ENCODE data around the gene GRIN2D.

The GRIN2D gene

DNA sequence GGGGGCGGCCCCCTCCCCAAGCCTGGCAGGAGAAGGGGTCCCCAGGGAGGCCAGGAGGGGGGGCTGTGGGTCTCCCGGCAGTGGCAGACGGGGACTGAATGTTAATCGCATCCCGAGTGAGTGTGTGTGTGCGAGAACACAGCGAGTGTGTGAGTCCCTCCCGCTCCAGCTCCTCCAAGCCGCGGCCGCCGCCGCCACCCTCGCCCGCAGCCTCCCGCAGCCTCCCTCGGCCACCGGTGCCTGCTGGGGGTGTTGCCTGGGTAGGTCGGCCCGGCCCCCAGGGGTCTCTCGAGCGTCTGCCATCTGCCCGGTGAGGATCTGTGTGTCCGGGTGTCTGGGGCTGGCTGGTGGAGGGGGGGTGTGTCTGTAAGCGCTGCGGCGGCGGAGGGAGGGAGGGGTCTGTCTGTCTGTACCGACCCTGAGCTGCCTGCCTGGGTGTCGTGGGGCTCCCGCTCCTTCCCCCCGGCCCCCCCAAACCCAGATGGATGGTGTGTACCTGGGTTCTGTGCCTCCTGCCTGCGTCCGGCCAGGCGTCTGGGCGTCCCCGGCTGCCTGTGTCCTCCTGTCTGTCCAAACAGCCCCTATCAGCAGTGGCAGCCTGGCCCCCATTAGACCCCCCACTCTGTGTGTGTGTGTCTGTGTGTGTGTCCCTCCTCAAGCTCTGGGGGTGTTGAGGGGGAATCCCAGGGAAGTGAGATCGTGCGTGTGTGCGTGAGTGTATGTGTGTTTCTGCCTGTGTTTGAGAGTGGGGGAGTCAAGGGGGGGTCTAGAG lies at the start of gene GRIN2D:
GRIN2D (plus strand) TSS at position 110 of the 772 bp plus-strand sequence. CDS start 4,725 bp downstream, outside the sequence.
- Histone ChIP-seq H3K4me1 (ENCODE audit: control insufficient read depth, insufficient read depth, low read length) (peaks cover 12% of the 10 kb centered on the region), H3K4me3 (ENCODE audit: low read length) (no peak within 1 kb of the TSS), H3K9me3 (ENCODE audit: control insufficient read depth, low read length) (no peaks in the 10 kb centered on the region), H3K27me3 (ENCODE audit: control insufficient read depth, insufficient read depth, low read length) (peaks cover 66% of the 10 kb centered on the region), H3K9ac (ENCODE audit: low read length) (no peak within 1 kb of the TSS), H3K36me3 (ENCODE audit: control insufficient read depth, insufficient read depth, low read length) (no peaks in the 10 kb centered on the region)

DNA sequence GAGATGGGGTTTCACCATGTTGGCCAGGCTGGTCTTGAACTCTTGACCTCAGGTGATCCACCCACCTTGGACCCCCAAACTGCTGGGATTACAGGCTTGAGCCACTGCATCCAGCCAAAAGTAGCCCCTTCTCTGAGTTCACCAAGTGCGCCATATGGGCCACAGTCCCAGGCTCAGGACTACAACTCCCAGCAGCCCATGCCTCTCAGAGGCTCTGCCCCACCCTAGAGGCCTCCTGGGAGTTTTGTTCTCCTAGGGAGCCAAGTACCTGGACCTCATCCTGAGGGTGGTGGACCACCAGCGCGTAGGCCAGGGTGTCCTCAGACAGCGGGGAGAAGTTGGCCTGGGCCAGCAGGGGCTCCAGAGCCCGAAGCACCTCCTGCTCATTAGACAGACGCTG lies 48.6 kb upstream of the GRIN2D start:
- Histone ChIP-seq H3K36me3 (ENCODE audit: control insufficient read depth, insufficient read depth, low read length) (no peaks in the 10 kb centered on the region), H3K9ac (ENCODE audit: low read length) (no peak overlapping the region), H3K4me1 (ENCODE audit: control insufficient read depth, insufficient read depth, low read length) (no peaks in the 10 kb centered on the region), H3K27me3 (ENCODE audit: control insufficient read depth, insufficient read depth, low read length) (no peaks in the 10 kb centered on the region), H3K4me3 (ENCODE audit: low read length) (no peak overlapping the region), H3K9me3 (ENCODE audit: control insufficient read depth, low read length) (no peaks in the 10 kb centered on the region)

- H3K9me3 ChIP-seq (ENCODE audit: control insufficient read depth, low read length): no peaks in the 10 kb centered on the region
- H3K27me3 ChIP-seq (ENCODE audit: control insufficient read depth, insufficient read depth, low read length): no peaks in the 10 kb centered on the region
- H3K4me1 ChIP-seq (ENCODE audit: control insufficient read depth, insufficient read depth, low read length): no peaks in the 10 kb centered on the region
- H3K36me3 ChIP-seq (ENCODE audit: control insufficient read depth, insufficient read depth, low read length): no peaks in the 10 kb centered on the region
- H3K9ac ChIP-seq (ENCODE audit: low read length): no peak overlapping the region
- H3K4me3 ChIP-seq (ENCODE audit: low read length): no peak overlapping the region
Measured at GRCh38 chr19:48346191-48346590, 47.3 kb upstream of the GRIN2D start.

DNA sequence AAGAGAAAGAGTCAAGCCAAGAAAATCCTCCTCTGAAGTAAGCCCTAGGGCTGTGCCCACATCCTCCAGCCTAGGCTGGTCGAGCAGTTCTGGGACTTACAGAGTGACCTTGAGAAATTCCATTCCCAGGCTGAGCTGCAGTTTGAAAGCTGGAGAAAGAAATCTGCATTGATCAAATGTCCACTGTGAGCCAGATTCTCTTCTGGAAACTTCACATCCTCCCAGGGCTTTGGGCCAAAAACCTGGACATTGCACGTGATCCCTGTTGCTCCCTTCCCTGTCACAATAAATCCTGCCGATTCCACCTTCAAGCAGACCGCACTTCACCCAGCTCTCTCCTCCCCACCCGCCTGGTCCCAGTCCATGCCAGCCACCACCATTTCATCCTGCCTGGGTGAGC lies 45.4 kb upstream of the GRIN2D start:
- H3K4me1 ChIP-seq (ENCODE audit: control insufficient read depth, insufficient read depth, low read length): no peaks in the 10 kb centered on the region
- H3K36me3 ChIP-seq (ENCODE audit: control insufficient read depth, insufficient read depth, low read length): no peaks in the 10 kb centered on the region
- H3K9ac ChIP-seq (ENCODE audit: low read length): no peak overlapping the region

GRCh38 chr19:48348737-48349136 lies 44.7 kb upstream of the GRIN2D start:
- Histone ChIP-seq H3K27me3 (ENCODE audit: control insufficient read depth, insufficient read depth, low read length) (no peaks in the 10 kb centered on the region), H3K9me3 (ENCODE audit: control insufficient read depth, low read length) (no peaks in the 10 kb centered on the region), H3K4me1 (ENCODE audit: control insufficient read depth, insufficient read depth, low read length) (no peaks in the 10 kb centered on the region), H3K9ac (ENCODE audit: low read length) (no peak overlapping the region), H3K36me3 (ENCODE audit: control insufficient read depth, insufficient read depth, low read length) (no peaks in the 10 kb centered on the region), H3K4me3 (ENCODE audit: low read length) (no peak overlapping the region)

More for the DNA sequence above, 45.4 kb upstream of the GRIN2D start:
- Histone ChIP-seq H3K9me3 (ENCODE audit: control insufficient read depth, low read length) (no peaks in the 10 kb centered on the region), H3K4me3 (ENCODE audit: low read length) (no peak overlapping the region), H3K27me3 (ENCODE audit: control insufficient read depth, insufficient read depth, low read length) (no peaks in the 10 kb centered on the region)

DNA sequence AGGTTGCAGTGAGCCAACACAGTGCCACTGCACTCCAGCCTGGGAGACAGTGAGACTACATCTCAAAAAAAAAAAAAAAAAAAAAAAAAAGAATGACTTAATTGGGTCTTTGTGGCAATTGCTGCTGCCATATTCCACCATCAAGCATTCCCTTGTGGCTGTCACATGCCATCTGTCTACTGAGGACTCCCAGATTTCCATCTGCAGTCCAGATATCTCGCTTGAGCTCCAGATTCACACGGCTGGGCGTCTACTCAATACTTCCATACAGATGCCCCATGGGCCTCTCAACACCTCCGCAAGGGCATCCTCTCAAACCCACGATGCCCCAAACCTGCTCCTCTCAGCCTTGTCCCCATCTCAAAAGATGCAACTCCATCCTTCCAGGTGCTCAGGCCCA lies 42.6 kb upstream of the GRIN2D start:
- Histone ChIP-seq H3K9me3 (ENCODE audit: control insufficient read depth, low read length) (no peaks in the 10 kb centered on the region), H3K9ac (ENCODE audit: low read length) (no peak overlapping the region), H3K4me3 (ENCODE audit: low read length) (no peak overlapping the region), H3K36me3 (ENCODE audit: control insufficient read depth, insufficient read depth, low read length) (no peaks in the 10 kb centered on the region), H3K27me3 (ENCODE audit: control insufficient read depth, insufficient read depth, low read length) (no peaks in the 10 kb centered on the region), H3K4me1 (ENCODE audit: control insufficient read depth, insufficient read depth, low read length) (no peaks in the 10 kb centered on the region)

DNA sequence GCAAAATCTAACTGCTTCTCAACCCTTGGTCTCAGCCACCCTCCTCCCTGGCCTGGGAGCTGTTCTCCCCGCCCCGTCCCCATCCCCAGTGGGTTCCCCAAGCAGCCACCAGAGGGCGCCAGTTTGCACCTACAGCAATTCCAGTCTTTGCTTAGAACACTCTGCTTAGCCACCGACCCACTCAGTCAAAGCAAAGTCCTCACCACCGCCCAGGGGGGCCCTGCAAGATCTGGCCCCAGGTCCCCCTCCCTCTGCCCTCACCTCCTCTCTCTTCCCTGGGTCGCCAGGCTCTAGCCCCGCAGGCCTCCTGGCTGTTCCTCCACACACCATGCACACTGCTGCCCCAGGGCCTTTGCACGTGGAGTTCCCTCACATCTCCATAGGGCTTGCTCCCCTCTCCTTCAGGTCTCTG lies 42.1 kb upstream of the GRIN2D start:
- Histone ChIP-seq H3K36me3 (ENCODE audit: control insufficient read depth, insufficient read depth, low read length) (no peaks in the 10 kb centered on the region), H3K4me1 (ENCODE audit: control insufficient read depth, insufficient read depth, low read length) (no peaks in the 10 kb centered on the region)

GRCh38 chr19:48353677-48354076 lies 39.8 kb upstream of the GRIN2D start:
- no peaks in the 10 kb centered on the region for H3K9me3 ChIP-seq (ENCODE audit: control insufficient read depth, low read length)
- no peaks in the 10 kb centered on the region for H3K4me1 ChIP-seq (ENCODE audit: control insufficient read depth, insufficient read depth, low read length)
- H3K4me3 ChIP-seq (ENCODE audit: low read length): no peak overlapping the region
- no peaks in the 10 kb centered on the region for H3K36me3 ChIP-seq (ENCODE audit: control insufficient read depth, insufficient read depth, low read length)
- H3K27me3 ChIP-seq (ENCODE audit: control insufficient read depth, insufficient read depth, low read length): no peaks in the 10 kb centered on the region
- H3K9ac ChIP-seq (ENCODE audit: low read length): no peak overlapping the region

More for the DNA sequence above, 42.1 kb upstream of the GRIN2D start:
- H3K4me3 ChIP-seq (ENCODE audit: low read length): no peak overlapping the region
- no peaks in the 10 kb centered on the region for H3K27me3 ChIP-seq (ENCODE audit: control insufficient read depth, insufficient read depth, low read length)
- H3K9me3 ChIP-seq (ENCODE audit: control insufficient read depth, low read length): no peaks in the 10 kb centered on the region
- H3K9ac ChIP-seq (ENCODE audit: low read length): no peak overlapping the region

- no peaks in the 10 kb centered on the region for H3K27me3 ChIP-seq (ENCODE audit: control insufficient read depth, insufficient read depth, low read length)
- no peaks in the 10 kb centered on the region for H3K9me3 ChIP-seq (ENCODE audit: control insufficient read depth, low read length)
- H3K4me1 ChIP-seq (ENCODE audit: control insufficient read depth, insufficient read depth, low read length): no peaks in the 10 kb centered on the region
- H3K9ac ChIP-seq (ENCODE audit: low read length): no peak overlapping the region
- H3K4me3 ChIP-seq (ENCODE audit: low read length): no peak overlapping the region
- no peaks in the 10 kb centered on the region for H3K36me3 ChIP-seq (ENCODE audit: control insufficient read depth, insufficient read depth, low read length)
Measured at GRCh38 chr19:48354332-48354992, 39.0 kb upstream of the GRIN2D start.

- Histone ChIP-seq H3K27me3 (ENCODE audit: control insufficient read depth, insufficient read depth, low read length) (no peaks in the 10 kb centered on the region), H3K9ac (ENCODE audit: low read length) (no peak overlapping the region), H3K4me1 (ENCODE audit: control insufficient read depth, insufficient read depth, low read length) (no peaks in the 10 kb centered on the region), H3K9me3 (ENCODE audit: control insufficient read depth, low read length) (no peaks in the 10 kb centered on the region), H3K4me3 (ENCODE audit: low read length) (no peak overlapping the region), H3K36me3 (ENCODE audit: control insufficient read depth, insufficient read depth, low read length) (no peaks in the 10 kb centered on the region)
Measured at GRCh38 chr19:48355365-48355954, 38.0 kb upstream of the GRIN2D start.

DNA sequence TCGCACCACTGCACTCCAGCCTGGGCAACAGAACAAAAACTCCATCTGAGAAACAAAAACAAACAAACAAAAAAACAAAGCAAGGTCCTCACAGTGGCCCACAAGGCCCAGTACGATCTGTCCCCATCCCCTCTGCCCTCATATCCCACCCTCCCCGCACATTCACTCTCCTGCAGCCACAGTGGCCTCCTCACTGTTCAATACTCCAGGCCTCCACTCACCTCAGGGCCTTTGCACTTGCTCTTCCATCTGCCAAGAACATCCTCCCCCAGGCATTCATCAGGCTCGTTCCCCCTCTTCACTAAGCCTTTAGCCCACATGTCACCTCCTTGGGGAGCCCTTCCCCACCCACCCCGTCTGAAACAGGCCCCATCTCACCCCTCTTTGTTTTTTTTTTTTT lies 34.3 kb upstream of the GRIN2D start:
- Histone ChIP-seq H3K4me1 (ENCODE audit: control insufficient read depth, insufficient read depth, low read length) (peaks cover 12% of the 10 kb centered on the region), H3K4me3 (ENCODE audit: low read length) (no peak overlapping the region), H3K27me3 (ENCODE audit: control insufficient read depth, insufficient read depth, low read length) (no peaks in the 10 kb centered on the region), H3K36me3 (ENCODE audit: control insufficient read depth, insufficient read depth, low read length) (no peaks in the 10 kb centered on the region), H3K9me3 (ENCODE audit: control insufficient read depth, low read length) (no peaks in the 10 kb centered on the region), H3K9ac (ENCODE audit: low read length) (no peak overlapping the region)

- no peak overlapping the region for H3K9ac ChIP-seq (ENCODE audit: low read length)
- H3K9me3 ChIP-seq (ENCODE audit: control insufficient read depth, low read length): no peaks in the 10 kb centered on the region
- no peaks in the 10 kb centered on the region for H3K36me3 ChIP-seq (ENCODE audit: control insufficient read depth, insufficient read depth, low read length)
- H3K4me3 ChIP-seq (ENCODE audit: low read length): no peak overlapping the region
- peaks cover 19% of the 10 kb centered on the region for H3K4me1 ChIP-seq (ENCODE audit: control insufficient read depth, insufficient read depth, low read length)
- no peaks in the 10 kb centered on the region for H3K27me3 ChIP-seq (ENCODE audit: control insufficient read depth, insufficient read depth, low read length)
Measured at GRCh38 chr19:48361912-48362311, 31.6 kb upstream of the GRIN2D start.

Data from mucosa of stomach (tissue), 1 donor.